ENCODE measurements around the gene SLC24A4. TPM values are rescaled to one million over a fixed set of nuclear protein-coding genes. Genes with fewer than 3 reads are reported as not detected.
A peak's percentile ranks its signal among the peaks of the same experiment; 100 is the strongest.

SLC24A4 gene
- total RNA-seq, 1 donor from 2014 or later: 0.82 TPM

DNA sequence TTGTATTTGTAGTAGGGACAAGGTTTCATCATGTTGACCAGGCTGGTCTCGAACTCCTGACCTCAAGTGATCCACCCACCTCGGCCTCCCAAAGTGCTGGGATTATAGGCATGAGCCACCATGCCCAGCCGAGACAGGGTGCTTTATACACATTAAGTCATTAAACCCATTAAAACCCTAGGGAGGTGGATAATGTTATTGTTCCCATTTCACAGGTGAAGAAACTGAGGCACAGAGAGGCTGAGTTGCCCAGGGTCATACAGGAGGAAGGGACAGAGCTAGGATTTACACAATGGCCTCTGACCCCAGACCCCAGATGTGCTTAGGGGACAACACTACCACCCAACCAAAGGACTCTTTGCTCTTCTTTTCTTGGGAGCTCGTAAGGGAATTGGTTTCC lies 139.6 kb downstream of the SLC24A4 start:
- H3K27me3 Mint-ChIP-seq: peaks cover 3% of the 10 kb centered on the region
- H3K9me3 Mint-ChIP-seq: peaks cover 4% of the 10 kb centered on the region
- DNase-seq (ENCODE audit: extremely low spot score, unreplicated experiment): peak; percentile 27
- H3K36me3 Mint-ChIP-seq: no peaks in the 10 kb centered on the region
- H3K4me3 Mint-ChIP-seq: no peak overlapping the region
- TF ChIP-seq CTCF (conservative IDR thresholded peaks at IDR 0.05): no peak
- H3K4me1 Mint-ChIP-seq (ENCODE audit: unreplicated experiment): peaks cover 12% of the 10 kb centered on the region
- H3K27ac Mint-ChIP-seq: no peak overlapping the region

DNA sequence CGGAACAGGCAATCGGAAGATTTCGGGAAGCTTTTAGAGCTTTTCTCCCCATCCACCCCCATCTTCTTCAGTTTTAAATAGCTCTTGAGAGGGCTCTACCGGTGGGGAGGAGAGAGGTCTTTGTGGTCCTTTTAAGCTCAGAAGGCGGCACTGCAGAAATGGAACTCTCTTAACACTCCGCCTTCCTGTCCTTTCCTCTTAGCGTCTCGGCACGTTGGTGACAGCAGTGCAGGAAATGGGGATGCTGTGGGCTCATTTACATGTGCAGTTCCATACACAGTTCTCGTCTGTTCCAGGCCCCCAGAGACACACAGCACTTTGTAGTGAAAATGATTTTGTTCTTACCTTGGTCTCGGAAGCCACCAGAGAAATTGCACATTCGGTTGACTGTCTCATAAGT lies 140.2 kb downstream of the SLC24A4 start:
- DNase-seq (ENCODE audit: extremely low spot score, unreplicated experiment): peak; percentile 34
- Mint-ChIP-seq H3K4me1 (ENCODE audit: unreplicated experiment) (peaks cover 12% of the 10 kb centered on the region), H3K36me3 (no peaks in the 10 kb centered on the region), H3K9me3 (peaks cover 4% of the 10 kb centered on the region), H3K4me3 (no peak overlapping the region), H3K27me3 (peaks cover 3% of the 10 kb centered on the region), H3K27ac (no peak overlapping the region)
- no peak for TF ChIP-seq CTCF (conservative IDR thresholded peaks at IDR 0.05)

- peak; percentile 24 for DNase-seq (ENCODE audit: extremely low spot score, unreplicated experiment)
- Mint-ChIP-seq H3K36me3 (no peaks in the 10 kb centered on the region), H3K4me3 (no peak overlapping the region), H3K27ac (no peak overlapping the region), H3K27me3 (peaks cover 3% of the 10 kb centered on the region), H3K9me3 (peaks cover 4% of the 10 kb centered on the region), H3K4me1 (ENCODE audit: unreplicated experiment) (peaks cover 12% of the 10 kb centered on the region)
- no peak for TF ChIP-seq CTCF (conservative IDR thresholded peaks at IDR 0.05)
These were observed 141.2 kb downstream of the SLC24A4 start for GRCh38 chr14:92464156-92464555.

DNA sequence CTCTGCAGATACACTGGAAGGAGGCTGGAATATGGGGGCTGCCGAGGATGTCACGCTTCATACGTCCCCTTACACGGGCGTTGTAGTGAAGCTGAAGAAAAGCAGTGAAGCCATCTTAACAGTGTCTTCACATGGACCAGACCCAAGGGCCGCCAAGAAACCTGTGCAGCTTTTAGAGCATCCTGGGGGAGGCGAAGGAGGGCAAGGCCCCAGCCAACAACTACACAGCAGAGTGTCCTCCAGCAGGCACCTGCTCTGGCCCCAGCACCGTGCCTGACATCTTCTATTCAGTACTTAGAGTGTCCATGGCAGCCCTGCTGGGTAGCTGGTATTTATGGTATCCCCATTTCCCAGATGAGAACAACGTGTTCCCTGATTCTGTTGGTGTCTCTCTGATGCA lies 141.8 kb downstream of the SLC24A4 start:
- Mint-ChIP-seq H3K4me3 (no peak overlapping the region), H3K36me3 (no peaks in the 10 kb centered on the region), H3K9me3 (peaks cover 4% of the 10 kb centered on the region), H3K27me3 (peaks cover 3% of the 10 kb centered on the region), H3K27ac (no peak overlapping the region), H3K4me1 (ENCODE audit: unreplicated experiment) (peaks cover 8% of the 10 kb centered on the region)
- TF ChIP-seq CTCF (conservative IDR thresholded peaks at IDR 0.05): no peak
- peak; percentile 43 for DNase-seq (ENCODE audit: extremely low spot score, unreplicated experiment)

GRCh38 chr14:92465353-92466055 lies 142.5 kb downstream of the SLC24A4 start:
- H3K36me3 Mint-ChIP-seq: peaks cover 4% of the 10 kb centered on the region
- peaks cover 3% of the 10 kb centered on the region for H3K27me3 Mint-ChIP-seq
- H3K4me1 Mint-ChIP-seq (ENCODE audit: unreplicated experiment): peaks cover 8% of the 10 kb centered on the region
- peaks cover 11% of the 10 kb centered on the region for H3K9me3 Mint-ChIP-seq
- no peak for TF ChIP-seq CTCF (conservative IDR thresholded peaks at IDR 0.05)
- H3K27ac Mint-ChIP-seq: no peak overlapping the region
- peak; percentile 48 for DNase-seq (ENCODE audit: extremely low spot score, unreplicated experiment)
- H3K4me3 Mint-ChIP-seq: no peak overlapping the region
